Measurements from ENCODE around the gene RAC3. TPM values are rescaled to one million over a fixed set of nuclear protein-coding genes. Genes with fewer than 3 reads are reported as not detected.

RAC3 gene
- total RNA-seq, 3 donors from 2014 or later (not counting 1 experiment from before 2014, with no cell fraction given) = 0.61 to 2.2 (median 2.1) TPM

- H3K4me1 Mint-ChIP-seq = no peaks in the 10 kb centered on the region
- no peak overlapping the region for H3K27ac Mint-ChIP-seq
- H3K9me3 Mint-ChIP-seq = no peaks in the 10 kb centered on the region
- H3K27ac ChIP-seq (ENCODE audit: low read length) = no peak overlapping the region
- H3K36me3 ChIP-seq (ENCODE audit: control insufficient read depth, insufficient read depth, low read length) = no peaks in the 10 kb centered on the region
- no peaks in the 10 kb centered on the region for H3K27me3 Mint-ChIP-seq (ENCODE audit: low read depth in 2 of 2)
- H3K4me1 ChIP-seq (ENCODE audit: control insufficient read depth, insufficient read depth, low read length) = no peaks in the 10 kb centered on the region
- WGBS (ENCODE audit: insufficient coverage) = 90% methylated on average over 19 of the region's 19 CpGs
- no peak overlapping the region for H3K4me3 ChIP-seq (ENCODE audit: low read length)
- H3K36me3 Mint-ChIP-seq = no peaks in the 10 kb centered on the region
- TF ChIP-seq, protein P1, sequence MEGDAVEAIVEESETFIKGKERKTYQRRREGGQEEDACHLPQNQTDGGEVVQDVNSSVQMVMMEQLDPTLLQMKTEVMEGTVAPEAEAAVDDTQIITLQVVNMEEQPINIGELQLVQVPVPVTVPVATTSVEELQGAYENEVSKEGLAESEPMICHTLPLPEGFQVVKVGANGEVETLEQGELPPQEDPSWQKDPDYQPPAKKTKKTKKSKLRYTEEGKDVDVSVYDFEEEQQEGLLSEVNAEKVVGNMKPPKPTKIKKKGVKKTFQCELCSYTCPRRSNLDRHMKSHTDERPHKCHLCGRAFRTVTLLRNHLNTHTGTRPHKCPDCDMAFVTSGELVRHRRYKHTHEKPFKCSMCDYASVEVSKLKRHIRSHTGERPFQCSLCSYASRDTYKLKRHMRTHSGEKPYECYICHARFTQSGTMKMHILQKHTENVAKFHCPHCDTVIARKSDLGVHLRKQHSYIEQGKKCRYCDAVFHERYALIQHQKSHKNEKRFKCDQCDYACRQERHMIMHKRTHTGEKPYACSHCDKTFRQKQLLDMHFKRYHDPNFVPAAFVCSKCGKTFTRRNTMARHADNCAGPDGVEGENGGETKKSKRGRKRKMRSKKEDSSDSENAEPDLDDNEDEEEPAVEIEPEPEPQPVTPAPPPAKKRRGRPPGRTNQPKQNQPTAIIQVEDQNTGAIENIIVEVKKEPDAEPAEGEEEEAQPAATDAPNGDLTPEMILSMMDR (IDR thresholded peaks at IDR 0.05) = no peak
- no peaks in the 10 kb centered on the region for H3K27me3 ChIP-seq (ENCODE audit: control insufficient read depth, insufficient read depth, low read length)
- no peak overlapping the region for H3K4me3 Mint-ChIP-seq
- intact Hi-C loops (cut with micrococcal nuclease) = no loop called here
- no peaks in the 10 kb centered on the region for H3K9me3 ChIP-seq (ENCODE audit: control insufficient read depth, insufficient read depth, low read length)
- no peak for DNase-seq
- ATAC-seq = no peak
Measured at GRCh38 chr17:82011617-82012187, 19.8 kb upstream of the RAC3 start.

DNA sequence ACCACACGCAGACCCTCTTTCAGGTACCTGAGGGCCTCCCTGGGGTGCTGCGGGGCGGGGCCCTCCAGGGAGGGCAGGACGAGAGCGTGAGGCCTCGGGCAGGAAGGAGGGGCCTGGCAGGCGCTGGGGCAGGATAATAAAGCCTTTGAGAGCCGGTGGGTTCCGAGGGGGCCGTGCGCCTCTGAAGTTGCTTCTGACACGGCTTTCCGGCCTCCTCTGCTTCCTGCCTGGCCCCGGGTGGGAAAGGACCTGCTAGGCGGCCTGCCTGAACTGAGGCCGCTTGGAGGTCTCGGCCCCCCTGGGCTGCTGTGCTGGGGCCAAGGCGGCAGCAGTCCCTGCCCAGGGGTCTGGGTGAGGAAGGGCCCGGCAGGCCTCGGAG lies 19.2 kb upstream of the RAC3 start:
- intact Hi-C loops (cut with micrococcal nuclease) = no loop called here
- no peak for ATAC-seq
- H3K27me3 ChIP-seq (ENCODE audit: control insufficient read depth, insufficient read depth, low read length) = no peaks in the 10 kb centered on the region

GRCh38 chr17:82012640-82013295 lies 18.7 kb upstream of the RAC3 start:
- H3K27me3 ChIP-seq (ENCODE audit: control insufficient read depth, insufficient read depth, low read length) = no peaks in the 10 kb centered on the region
- DNase-seq (no peak), ATAC-seq (no peak)
- WGBS (ENCODE audit: insufficient coverage) = 83% methylated on average over 19 of the region's 19 CpGs
- Mint-ChIP-seq H3K27me3 (ENCODE audit: low read depth in 2 of 2) (no peaks in the 10 kb centered on the region), H3K4me3 (no peak overlapping the region), H3K9me3 (no peaks in the 10 kb centered on the region), H3K36me3 (no peaks in the 10 kb centered on the region), H3K27ac (no peak overlapping the region), H3K4me1 (no peaks in the 10 kb centered on the region)
- intact Hi-C loops (cut with micrococcal nuclease) = no loop called here
- TF ChIP-seq, protein P1 (IDR thresholded peaks at IDR 0.05) = no peak
- no peak overlapping the region for H3K4me3 ChIP-seq (ENCODE audit: low read length)
- H3K4me1 ChIP-seq (ENCODE audit: control insufficient read depth, insufficient read depth, low read length) = no peaks in the 10 kb centered on the region
- no peaks in the 10 kb centered on the region for H3K36me3 ChIP-seq (ENCODE audit: control insufficient read depth, insufficient read depth, low read length)
- H3K27ac ChIP-seq (ENCODE audit: low read length) = no peak overlapping the region
- no peaks in the 10 kb centered on the region for H3K9me3 ChIP-seq (ENCODE audit: control insufficient read depth, insufficient read depth, low read length)

More for the DNA sequence above, 19.2 kb upstream of the RAC3 start:
- H3K4me3 ChIP-seq (ENCODE audit: low read length) = no peak overlapping the region
- no peaks in the 10 kb centered on the region for H3K9me3 ChIP-seq (ENCODE audit: control insufficient read depth, insufficient read depth, low read length)
- H3K9me3 Mint-ChIP-seq = no peaks in the 10 kb centered on the region
- no peak for DNase-seq
- WGBS (ENCODE audit: insufficient coverage) = 84% methylated on average over 20 of the region's 20 CpGs
- no peak overlapping the region for H3K27ac Mint-ChIP-seq
- TF ChIP-seq, protein P1 (IDR thresholded peaks at IDR 0.05) = no peak
- no peak overlapping the region for H3K4me3 Mint-ChIP-seq
- H3K36me3 ChIP-seq (ENCODE audit: control insufficient read depth, insufficient read depth, low read length) = no peaks in the 10 kb centered on the region
- H3K27ac ChIP-seq (ENCODE audit: low read length) = no peak overlapping the region
- H3K27me3 Mint-ChIP-seq (ENCODE audit: low read depth in 2 of 2) = no peaks in the 10 kb centered on the region
- no peaks in the 10 kb centered on the region for H3K36me3 Mint-ChIP-seq
- H3K4me1 Mint-ChIP-seq = no peaks in the 10 kb centered on the region
- no peaks in the 10 kb centered on the region for H3K4me1 ChIP-seq (ENCODE audit: control insufficient read depth, insufficient read depth, low read length)

- Histone ChIP-seq H3K4me3 (ENCODE audit: low read length) (no peak overlapping the region), H3K36me3 (ENCODE audit: control insufficient read depth, insufficient read depth, low read length) (no peaks in the 10 kb centered on the region), H3K27ac (ENCODE audit: low read length) (no peak overlapping the region), H3K9me3 (ENCODE audit: control insufficient read depth, insufficient read depth, low read length) (no peaks in the 10 kb centered on the region), H3K4me1 (ENCODE audit: control insufficient read depth, insufficient read depth, low read length) (no peaks in the 10 kb centered on the region), H3K27me3 (ENCODE audit: control insufficient read depth, insufficient read depth, low read length) (no peaks in the 10 kb centered on the region)
- no peaks in the 10 kb centered on the region for H3K4me1 Mint-ChIP-seq
- no peak overlapping the region for H3K27ac Mint-ChIP-seq
- no peaks in the 10 kb centered on the region for H3K27me3 Mint-ChIP-seq (ENCODE audit: low read depth in 2 of 2)
- DNase-seq (no peak), ATAC-seq (no peak)
- 65% methylated on average over 22 of the region's 22 CpGs for WGBS (ENCODE audit: insufficient coverage)
- no peak overlapping the region for H3K4me3 Mint-ChIP-seq
- no peaks in the 10 kb centered on the region for H3K9me3 Mint-ChIP-seq
- TF ChIP-seq, protein P1 (IDR thresholded peaks at IDR 0.05) = no peak
- intact Hi-C loops (cut with micrococcal nuclease) = no loop called here
- no peaks in the 10 kb centered on the region for H3K36me3 Mint-ChIP-seq
Measured at GRCh38 chr17:82013341-82013740, 18.1 kb upstream of the RAC3 start.
